HG02870 (cell line): ENCODE measurements around the gene TCN1.
"Not testable (repeated sequence)": the region's sequence is repeated elsewhere in the genome, so short reads cannot be mapped to it uniquely, and the experiment has no call there.

Experiments
- ATAC-seq: cut with Tn5 transposase; IDR thresholded peaks from one replicate; pipeline ENCODE4 v1.9.1; 2021; ENCODE audit warnings: mild to moderate bottlenecking, moderate library complexity; ENCODE audit not compliant: unreplicated experiment

TCN1 gene

DNA sequence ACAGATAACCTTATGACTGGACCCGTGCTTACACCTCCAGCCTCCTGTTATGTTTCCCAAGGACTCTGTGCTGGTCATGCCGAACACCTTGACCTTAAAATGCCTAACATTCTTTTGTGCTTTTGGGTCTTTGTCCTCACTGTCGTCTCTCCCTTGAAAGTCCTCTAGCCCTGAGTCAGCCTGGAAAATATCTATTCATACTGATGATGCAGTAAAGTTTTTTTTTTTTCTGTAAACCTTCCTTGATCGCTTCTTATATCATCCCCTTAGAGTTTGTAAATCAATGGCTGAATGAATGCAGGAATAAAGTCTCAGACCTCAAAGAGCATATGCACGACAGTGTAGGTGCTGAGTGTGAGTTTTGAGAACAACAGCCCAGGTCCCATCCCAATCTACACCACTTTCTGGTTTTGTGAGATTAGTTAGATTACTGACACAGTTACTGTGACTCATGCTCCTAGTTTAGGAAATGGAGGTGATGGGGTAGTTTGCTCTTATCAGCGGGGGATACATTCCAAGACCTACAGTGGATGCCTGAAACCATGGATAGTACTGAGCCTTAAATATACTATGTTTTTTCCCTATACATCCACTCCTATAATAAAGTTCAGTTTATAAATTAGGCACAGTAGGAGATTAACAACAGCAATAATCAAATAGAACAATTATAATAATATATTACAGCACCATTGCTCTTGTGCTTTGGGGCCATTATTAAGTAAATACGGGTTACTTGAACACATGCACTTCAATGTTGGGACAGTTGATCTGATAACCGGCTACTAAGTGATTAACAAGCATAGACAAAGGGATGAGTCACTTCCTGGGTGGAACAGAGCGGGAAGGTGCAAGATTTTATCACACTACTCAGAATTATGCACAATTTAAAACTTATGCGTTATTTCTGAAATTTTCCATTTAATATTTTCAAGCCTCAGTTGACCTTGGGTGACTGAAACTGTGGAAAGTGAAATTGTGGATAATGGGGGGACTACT is 8.6 kb downstream of the TCN1 start:
- ATAC-seq = no peak

DNA sequence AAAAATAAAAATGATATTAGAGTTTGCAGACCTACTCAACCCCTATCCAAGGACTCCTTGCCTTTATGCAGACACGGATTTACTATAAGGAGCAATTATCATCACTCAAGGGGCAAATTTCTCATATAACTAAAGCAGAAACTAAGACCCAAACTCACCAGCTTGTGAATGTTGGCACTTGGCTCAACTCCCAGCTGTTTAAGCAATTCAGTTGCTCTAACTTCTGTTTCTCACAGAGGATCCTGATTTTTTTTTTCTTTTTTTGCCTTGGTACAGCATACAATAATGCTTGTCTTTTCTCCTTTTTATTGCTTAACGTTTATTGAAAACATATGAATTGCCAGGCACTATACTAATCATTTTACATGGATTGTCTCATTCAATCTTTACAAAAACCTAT is 11.4 kb downstream of the TCN1 start:
- no peak for ATAC-seq

DNA sequence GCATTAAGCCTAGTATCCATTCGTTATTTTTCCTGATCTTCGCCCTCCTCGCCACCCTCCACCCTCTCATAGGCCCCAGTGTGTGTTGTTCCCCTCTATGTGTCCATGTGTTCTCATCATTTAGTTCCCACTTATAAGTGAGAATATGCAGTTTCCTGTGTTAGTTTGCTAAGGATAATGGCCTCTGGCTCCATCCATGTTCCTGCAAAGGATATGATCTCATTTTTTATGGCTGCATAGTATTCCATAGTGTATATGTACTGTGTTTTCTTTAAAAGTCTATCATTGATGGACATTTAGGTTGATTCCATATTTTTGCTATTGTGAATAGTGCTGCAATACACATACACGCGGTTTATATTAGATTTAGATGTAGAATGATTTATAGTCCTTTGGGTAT is 14.9 kb downstream of the TCN1 start:
- not testable (repeated sequence) for ATAC-seq

DNA sequence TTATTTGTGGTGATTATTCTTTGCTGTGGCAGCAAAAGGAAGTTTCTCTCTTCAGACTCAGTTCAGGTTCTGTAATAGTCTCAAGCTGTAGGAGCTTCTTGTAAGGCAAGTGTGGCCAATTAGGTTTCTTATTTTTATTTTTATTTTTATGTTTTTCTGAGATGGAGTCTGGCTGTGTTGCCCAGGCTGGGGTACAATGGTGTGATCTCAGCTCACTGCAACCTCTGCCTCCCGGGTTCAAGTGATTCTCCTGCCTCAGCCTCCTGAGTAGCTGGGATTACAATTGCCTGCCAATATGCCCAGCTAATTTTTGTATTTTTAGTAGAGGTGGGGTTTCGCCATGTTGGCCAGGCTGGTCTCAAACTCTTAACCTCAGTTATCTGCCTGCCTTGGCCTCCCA is 16.7 kb downstream of the TCN1 start:
- not testable (repeated sequence) for ATAC-seq

DNA sequence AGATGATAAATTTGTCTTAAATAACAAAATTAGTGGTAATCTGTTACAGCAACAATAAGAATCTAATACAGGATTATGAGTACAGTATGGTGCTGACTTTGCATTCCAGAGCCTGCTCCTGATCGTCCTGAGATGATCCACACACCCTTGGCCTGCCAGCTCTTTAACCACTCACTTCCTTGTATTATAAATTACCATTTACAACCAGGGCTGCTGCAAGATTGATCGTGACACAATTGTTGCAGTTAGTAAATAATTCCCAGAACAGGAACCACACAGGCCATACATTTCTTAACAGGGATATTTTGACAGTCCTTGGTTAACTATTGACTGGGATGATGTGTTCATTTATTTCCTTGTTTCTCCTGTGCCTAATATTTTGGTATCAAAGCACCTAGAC is 17.2 kb downstream of the TCN1 start:
- no peak for ATAC-seq

DNA sequence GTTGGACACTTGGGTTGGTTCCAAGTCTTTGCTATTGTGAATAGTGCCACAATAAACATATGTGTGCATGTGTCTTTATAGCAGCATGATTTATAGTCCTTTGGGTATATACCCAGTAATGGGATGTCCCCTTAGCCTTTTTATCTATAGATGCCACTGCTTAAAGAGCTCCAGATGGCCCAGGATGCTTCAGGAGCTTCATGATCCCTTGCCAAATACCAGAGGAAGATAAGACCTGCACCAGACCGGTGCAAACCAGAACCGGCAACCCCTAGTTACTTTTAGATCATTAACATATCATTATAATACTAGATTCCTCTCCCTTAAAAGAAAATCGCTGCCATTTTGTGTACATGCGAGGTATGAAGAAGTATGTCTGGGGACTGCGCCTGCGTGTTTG is 17.8 kb downstream of the TCN1 start:
- not testable (repeated sequence) for ATAC-seq

DNA sequence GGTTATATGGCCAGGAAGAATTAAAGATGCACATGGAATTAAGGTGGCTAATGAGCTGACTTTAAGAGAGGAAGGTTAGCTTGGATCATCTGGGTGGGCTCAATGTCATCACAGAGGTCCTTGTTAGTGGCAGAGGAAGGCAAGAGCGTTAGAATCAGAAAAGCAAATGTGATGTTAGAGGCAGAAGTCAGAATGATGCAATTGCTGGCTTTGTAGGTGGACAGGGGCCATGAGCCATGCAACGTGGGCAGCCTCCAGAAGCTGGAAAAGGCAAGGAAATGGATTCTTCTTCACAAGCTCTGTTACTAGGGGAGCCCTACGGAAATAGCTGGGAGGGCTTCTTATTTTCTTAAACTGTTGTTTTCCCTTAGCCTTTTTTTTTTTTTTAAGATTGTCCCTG is 18.7 kb downstream of the TCN1 start:
- no peak for ATAC-seq

DNA sequence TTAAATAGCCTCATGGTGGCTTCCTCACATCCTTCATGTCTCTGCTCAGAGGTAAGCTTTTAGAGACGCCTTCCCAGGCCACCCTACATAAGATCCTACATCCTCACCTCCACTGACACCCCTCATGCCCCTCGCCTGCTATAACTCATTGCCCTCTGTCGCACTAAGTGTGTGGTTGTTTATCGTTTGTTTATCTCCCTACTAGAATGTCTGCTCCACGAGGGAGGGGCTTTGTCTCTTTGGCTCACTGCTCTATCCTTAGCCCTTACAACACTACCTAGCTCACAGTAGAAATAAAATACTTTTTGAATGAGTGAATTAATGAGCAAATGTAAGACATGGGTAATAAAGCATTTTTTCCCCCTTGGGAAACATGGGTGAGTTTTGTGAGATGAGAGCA is 19.7 kb downstream of the TCN1 start:
- ATAC-seq = no peak

DNA sequence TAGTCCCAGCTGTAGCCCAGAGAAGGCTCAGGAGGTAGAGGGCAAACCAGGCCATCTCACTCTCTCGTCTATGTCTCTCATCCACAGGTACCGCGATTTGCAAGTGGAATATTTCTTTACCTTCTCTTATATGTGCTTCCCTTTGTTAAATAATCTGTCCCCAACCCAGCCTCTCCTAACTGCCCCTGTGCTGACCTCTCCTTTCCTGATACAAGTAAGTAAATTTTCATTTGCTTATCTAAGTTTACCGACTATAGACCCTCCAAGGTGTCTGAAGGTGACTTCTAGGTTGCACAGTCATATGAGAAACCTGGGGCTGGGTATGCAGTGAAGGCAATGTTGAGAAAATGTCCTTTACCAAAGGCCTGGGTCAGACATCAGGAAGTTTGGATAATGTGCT is 20.9 kb downstream of the TCN1 start, which contains the start of gene CBLIF:
Gene CBLIF (minus strand): TSS at position 101 of the 400 bp plus-strand sequence. CDS start 46 bp downstream, at position 55.
- no peak for ATAC-seq

DNA sequence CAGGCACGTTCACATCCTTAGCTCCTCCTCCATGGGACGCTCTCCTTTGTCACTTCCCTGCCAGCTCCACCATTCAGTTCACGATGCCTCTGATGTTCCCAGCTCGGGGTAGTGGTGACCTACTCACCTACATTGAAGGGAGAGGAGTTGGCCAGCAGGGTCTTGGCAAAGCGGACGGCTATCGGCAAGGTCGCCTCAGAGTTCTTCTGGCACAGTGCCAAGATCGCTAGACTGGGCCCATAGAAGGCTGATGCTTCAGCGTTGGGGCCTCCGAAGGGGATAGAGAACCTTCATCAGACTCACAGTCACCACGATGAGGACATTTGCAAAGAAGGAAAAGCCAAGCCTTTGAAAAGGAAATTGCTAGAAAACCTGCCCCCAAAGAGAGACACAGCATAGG is 24.0 kb downstream of the TCN1 start:
- ATAC-seq = no peak

DNA sequence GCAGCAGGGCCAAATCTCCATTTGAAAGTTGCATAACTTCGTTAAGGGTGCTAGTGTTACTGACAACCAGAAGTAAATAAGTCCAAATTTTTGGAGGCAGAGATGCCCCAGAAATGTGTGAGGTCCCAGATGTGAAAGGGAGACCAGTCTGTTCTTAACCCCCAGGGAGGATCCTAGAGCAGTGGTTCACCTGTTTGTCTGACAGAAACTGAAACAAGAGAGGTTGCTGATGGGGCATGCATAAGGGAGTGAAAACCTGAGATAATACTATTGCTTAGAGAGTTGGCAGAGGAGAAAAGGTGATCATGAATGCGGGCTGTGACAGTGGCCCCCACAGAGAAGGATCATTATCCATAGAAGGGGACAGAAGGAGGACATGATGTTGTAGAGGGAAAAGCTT is 24.8 kb downstream of the TCN1 start:
- ATAC-seq = no peak

DNA sequence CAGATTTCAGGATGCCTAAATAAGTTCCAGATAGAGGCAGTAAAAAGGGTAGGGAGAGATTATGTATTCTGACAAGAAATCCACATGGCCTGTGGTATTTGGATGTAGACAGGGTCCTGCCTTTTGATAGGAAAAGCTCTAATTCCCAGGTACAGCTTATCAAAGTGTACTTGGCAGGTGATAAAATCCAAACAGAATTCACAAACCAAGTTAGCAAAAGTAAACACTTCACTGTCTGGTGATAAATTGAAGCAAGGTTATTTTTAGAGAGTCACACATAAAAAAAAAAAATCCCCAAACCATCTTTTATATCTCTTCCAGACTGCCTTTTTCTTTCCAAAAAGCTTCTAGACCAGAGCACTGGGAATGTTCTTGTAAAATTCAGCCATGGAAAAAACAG is 26.7 kb downstream of the TCN1 start:
- no peak for ATAC-seq

DNA sequence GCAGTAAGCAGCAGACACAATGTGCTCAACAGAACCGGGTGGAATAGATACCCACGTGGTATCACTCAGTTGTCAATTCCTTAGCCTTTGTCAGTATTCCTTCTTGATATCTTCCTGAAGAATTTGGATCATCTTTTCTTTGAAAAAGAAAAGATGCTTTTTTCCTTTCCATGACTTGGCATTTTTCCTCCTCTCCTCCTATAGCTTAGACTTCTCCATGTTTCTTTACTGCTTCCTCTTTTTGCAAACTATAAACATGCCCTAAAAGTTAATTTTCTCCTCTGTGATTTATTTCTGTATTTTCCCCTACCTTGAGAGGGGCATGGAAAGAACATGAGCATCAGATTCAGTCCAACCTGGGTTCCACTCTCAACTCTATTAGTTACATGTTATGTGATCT is 32.7 kb downstream of the TCN1 start:
- no peak for ATAC-seq

DNA sequence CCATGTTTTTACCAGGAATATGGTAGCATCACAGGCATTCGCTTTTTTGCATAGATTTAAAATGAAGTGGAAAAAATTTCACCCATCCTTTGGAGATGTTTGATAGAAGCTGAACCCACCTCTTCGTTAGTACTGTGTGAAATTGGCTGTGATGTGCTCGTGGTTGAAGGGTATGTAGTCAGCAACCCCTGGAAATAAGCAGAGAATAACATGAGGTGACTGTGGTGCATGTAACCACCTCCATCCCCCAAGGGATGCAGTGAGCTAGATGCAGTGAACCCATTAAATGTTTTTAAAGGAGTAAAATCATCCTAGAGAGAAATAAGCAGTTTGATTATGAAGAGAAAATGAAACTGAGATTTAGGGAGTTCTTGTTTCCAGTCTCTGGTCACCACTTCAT is 36.9 kb downstream of the TCN1 start:
- no peak for ATAC-seq

DNA sequence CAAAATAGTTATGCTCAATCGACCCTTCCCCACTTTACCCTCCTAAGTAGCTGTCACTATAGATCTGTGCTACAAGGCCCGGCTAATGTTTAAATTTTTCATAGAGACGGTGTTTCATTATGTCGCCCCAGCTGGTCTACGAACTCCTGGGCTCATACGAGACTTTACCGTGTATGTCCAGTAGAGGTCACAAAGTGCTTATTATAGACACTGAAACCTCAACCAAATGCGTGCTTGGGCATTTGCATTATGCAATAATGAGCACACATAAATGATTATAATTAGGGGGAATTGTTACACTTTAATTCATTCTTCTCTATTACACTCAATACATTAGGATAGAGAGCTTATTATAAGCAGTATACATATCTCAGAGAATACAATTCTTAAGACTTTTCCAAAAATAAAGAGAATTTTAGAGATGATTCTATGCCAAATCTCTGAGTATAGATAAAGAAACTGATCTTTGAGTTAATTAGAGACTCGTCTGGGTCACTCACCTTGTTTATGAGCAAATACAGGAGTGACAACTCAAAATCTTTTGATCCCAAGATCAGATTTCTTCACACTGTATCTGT is 43.2 kb downstream of the TCN1 start:
- peak; percentile 83 for ATAC-seq

DNA sequence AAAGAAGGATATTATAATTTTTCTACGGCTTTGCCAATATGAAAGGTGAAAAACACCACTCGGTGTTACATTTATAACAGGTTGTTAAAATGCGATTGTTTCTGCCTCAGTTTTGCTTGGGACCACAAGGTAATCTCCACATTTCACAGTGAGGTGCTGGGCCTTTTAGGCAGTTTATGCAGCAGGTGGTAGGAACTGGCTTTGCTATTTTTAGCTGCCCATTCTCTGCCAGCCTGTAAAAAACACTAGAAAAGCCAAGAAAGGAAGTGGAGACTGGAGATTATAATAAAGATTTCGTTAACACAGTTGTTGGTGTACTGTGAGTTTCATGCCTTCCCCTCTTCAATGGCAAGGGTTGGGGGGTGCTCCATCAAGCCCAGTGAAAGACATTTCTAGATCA is 47.7 kb downstream of the TCN1 start:
- no peak for ATAC-seq

DNA sequence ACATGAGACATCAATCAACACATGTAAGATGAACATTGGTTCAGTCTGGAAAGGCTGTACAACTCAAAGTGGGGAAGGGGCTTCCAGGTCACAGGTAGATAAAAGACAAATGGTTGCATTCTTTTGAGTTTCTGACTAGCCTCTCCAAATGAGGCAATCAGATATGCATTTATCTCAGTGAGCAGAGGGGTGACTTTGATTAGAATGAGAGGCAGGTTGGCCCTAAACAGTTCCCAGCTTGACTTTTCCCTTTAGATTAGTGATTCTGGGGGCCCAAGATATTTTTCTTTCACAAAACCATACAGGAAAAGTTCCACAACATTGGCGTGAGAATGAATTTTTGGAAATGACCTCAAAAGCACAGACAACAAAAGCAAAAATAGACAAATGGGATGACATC is 49.9 kb downstream of the TCN1 start:
- ATAC-seq = not testable (repeated sequence)

DNA sequence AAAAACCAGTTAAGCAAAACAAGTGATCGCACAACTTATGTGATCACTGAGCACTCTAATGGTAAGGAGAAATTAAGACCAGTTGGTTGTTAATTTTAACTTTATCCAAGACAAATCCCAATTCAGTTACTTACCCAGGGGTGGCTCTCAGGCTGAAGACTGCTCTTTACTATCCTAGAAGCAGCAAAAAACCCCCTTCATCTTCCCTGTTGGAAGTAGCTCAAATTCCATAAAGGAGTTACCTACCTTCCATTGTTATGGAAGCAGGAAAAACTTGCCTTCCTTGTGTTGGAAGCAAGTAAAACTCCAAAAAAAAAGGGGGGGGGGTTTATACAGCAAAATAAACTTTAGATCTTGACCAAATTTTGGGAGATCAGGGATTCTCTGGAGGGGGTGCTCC is 50.5 kb downstream of the TCN1 start:
- no peak for ATAC-seq

DNA sequence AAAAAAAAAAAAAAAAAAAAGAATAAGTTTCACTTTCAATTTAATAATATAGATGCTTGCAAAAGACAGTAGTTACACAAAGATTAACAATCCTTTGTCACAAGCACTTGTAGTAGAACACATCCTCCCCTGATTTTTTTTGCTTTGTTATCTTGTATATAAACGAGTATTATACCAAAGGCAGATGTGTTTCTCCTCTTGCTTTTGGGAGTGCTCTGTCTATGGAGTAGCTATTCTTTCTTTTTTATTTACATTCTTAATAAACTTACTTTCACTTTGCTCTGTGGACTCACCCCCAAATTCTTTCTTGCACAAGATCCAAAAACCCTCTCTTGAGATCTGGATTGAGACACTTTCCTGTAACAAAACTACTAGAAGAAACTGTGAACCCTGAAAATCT is 52.3 kb downstream of the TCN1 start:
- ATAC-seq = no peak

DNA sequence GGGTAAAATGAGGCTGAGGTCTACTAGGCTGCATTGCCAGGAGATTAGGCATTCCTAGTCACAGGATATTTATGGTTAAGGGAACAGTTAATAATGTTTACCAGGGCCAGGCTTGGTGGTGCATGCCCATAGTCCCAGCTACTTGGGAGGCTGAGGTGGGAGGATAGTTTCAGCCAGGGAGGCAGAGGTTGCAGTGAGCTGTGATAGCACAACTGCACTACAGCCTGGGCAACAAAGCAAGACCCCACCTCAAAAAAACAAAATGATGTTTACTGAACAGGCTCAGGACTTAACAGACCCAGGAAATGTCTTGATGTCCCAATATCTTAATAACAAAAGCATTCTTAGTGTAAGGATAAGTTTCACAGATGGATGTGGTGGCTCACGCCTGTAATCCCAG is 52.9 kb downstream of the TCN1 start:
- ATAC-seq = no peak

DNA sequence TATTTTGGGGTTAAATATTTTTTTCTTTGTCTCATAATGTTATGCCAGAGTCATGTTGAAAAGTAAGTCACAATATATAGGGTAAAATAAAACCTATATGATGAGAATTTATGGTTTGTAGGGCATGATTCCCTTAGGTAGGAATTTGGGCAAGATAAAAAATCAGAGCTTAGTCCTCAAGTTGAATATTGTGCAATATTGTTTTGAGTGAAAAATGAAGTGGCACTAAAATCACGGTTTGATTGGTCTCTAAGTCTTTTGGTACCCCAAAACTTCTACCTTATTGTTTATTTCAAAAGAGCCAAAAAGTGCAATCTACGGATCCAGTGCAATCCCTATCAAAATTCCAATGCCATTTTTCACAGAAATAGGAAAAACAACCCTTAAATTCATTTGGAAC is 54.1 kb downstream of the TCN1 start:
- ATAC-seq = no peak

DNA sequence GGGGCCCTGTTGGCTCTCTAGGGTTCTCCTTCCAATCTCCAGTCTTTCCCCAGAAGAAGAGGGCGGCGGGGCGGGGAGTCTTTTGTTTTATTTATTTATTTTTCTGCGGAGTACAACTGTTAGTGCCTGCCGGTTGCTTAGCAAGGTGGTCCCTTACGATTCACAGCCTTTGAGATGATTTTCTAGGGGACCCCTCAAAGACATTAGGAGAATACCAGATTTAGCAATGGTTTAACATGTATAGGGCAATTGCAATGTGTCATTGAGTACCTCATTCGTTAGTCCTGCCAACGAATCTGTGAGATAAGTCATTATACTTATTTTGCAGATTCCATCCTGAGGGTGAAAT is 55.4 kb downstream of the TCN1 start:
- no peak for ATAC-seq
